ENCODE results near the gene KIRREL1.

Gene KIRREL1

DNA sequence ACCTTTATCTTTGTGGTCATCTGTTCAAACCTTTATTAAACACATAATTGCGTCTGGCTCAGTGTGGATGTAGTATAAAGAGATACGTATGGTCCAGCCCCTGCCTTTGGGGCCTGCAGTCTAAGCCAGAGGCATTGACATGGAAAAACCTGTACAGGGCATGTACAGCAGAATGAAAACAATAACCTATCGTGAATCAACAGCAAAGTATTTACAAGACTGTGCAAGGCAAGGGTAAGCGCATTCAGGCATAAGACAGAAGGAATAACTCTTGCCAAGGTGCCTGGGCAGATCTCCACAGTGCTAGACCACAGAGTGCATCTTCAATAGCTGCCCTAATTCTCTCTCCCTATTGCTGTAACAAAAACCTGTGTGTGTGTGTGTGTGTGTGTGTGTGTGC is 35.5 kb downstream of the KIRREL1 start:
- DNase-seq (ENCODE audit: low read depth in 2 of 3, low spot score in 2 of 3), result no peak

DNA sequence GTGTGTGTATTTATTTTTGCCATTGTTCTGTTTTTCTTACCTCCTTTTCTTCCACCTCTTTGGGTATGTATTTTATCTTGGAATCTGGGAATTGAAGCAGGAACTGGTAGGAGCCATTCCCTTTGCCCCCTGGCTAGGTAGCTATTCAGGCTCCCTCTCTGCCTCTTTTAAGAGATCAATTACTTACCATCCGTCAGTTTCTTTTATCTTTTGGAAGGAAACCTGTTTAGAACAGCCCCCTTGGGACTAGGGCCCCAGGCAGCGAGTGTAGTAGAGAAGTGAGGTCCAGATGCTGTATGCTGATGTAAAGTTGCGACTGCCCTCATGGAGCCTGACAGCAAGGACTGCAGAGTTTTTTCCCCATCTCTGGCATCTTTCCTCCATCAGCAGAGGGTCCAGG is 41.6 kb downstream of the KIRREL1 start:
- no peak for DNase-seq (ENCODE audit: low read depth in 2 of 3, low spot score in 2 of 3)

DNA sequence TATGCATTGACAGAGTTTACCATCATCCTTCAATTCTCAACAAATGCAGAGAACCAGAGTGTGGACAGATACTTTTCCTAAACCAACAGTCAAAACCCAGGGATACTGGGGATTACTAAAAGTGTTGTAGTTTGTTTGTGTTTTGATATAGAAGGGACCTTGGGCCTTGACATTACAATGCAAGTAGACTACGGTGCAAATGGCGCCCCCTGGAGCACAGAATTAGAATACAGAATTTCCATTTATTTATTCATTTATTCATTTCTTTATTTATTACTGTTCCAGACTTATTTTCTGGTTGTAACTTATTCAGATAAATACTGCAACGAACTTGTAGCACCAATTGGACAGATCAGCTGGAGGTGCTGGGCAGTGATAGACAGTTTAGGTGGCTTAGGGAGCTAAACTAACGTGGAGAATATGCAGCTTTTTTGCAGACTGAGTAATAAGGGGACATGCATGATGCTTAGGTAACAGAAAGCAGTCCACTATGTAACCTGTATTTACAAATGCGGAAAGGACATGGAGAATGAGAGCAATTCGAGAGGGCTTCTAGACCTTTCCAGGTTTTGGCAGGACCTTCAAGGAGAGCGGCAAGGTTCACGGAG is 42.6 kb downstream of the KIRREL1 start:
- DNase-seq (ENCODE audit: low read depth in 2 of 3, low spot score in 2 of 3), result no peak

DNA sequence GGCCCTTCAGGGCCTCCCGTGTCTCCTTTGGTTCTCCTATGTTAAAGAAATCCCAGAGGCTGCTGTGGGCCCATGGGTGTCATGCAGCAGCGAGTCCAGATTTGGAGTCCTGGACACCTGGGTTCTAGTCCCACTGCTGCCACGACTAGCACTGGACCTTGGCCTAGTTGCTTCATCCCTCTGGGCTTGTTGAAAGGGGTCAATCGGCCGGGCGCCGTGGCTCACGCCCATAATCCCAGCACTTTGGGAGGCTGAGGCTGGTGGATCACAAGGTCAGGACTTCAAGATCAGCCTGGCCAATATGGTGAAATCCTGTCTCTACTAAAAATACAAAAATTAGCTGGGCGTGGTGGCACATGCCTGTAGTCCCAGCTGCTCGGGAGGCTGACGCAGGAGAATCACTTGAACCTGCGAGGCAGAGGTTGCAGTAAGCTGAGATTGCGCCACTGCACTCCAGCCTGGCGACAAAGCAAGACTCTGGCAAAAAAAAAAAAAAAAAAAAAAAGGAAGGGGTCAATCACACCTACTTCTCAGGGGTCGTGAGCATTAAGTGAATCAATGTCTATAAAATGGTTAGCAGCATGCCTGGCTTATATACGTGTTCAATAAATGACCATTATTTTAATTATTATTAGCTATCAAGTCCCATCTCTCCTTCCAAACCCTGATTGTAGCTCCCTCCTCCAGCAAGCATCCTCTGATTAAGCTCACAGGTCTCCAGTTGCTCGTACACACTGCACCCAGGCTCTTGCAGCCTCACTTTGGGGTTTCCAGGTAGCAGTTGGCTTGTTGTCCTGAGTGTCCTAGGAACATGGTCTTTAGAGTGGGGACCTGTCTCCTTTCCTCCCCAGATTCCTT is 43.8 kb downstream of the KIRREL1 start:
- DNase-seq (ENCODE audit: low read depth in 2 of 3, low spot score in 2 of 3), result no peak

DNA sequence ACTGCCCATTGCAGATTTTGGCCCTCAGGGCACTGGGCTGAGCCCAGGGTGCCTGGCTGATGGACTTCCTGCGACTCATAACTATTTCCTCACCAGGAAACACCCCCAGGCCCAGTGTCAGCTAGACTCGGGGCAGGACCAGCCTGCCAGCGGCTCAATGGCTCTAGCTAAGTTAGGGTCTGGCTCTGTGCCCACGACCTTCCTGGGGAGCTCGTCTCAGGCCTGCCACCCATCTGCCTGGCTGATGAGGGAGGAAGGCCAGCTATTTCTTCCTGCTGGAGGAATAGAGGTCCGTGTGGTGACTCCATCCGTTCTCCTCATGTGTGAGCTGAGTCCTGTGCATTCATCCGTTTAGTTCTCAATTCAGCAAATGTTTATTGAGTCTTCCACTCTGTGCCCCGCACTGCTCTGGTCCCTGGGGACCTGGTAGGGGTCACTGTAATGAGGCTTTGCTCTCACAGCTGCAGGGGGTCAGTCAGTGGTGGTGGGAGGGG is 44.5 kb downstream of the KIRREL1 start:
- no peak for DNase-seq (ENCODE audit: low read depth in 2 of 3, low spot score in 2 of 3)

DNA sequence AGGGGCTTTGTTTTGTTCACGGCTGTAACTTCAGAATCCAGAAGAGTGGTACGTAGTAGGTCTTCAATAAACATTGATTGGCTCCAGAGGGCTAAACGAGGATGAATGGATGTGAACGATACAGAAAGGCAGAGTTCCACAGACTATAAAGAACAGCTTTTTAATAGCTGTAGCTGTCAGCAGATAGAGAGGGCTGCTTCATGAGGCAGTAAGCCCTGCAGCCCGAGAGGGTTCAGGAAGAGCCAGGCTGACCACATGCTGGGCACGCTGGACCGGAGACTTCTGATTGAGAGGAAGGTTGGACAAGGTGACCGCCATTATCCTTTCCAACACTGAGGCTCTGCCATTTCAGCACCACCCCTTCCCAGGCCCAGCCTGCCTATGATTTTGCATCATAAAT is 45.3 kb downstream of the KIRREL1 start:
- no peak for DNase-seq (ENCODE audit: low read depth in 2 of 3, low spot score in 2 of 3)

DNA sequence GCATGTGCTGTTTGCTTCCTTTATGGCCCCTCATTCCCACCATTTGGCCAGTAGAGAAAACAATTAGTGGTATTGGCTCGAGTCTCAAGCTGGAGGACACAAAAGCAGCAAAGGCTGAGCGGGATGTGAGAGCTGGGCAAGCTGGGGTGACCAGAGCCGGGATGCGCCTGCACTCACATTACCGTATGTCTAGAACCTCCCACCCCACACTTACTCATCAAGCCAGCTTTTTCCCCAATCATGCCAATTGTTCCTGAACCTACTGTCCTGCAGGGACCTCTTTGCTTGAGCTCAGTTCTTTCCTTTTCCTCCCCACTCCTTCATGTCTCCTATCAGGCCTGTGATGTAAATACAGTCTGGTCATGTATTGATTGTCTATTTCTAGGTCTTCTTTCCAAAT is 45.9 kb downstream of the KIRREL1 start:
- no peak for DNase-seq (ENCODE audit: low read depth in 2 of 3, low spot score in 2 of 3)

DNA sequence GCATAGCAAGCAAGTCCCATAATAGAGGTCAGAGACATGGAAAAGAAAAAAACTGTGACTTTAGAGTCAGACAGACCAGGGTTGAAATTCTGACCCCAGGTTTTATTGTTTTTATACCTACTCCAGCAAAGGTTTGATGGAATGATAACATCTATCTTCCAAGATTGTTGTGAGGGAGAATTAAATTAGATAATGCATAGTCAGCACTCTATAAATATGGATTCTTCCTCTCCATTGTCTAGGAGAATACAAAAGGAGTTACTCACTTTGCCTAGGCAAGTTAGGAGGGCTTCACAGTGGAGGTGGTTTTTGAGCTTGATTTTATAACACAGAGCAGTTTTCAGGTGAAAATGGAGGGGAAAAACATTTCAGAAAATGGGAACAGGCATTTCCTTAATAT is 46.9 kb downstream of the KIRREL1 start:
- DNase-seq (ENCODE audit: low read depth in 2 of 3, low spot score in 2 of 3), result no peak

DNA sequence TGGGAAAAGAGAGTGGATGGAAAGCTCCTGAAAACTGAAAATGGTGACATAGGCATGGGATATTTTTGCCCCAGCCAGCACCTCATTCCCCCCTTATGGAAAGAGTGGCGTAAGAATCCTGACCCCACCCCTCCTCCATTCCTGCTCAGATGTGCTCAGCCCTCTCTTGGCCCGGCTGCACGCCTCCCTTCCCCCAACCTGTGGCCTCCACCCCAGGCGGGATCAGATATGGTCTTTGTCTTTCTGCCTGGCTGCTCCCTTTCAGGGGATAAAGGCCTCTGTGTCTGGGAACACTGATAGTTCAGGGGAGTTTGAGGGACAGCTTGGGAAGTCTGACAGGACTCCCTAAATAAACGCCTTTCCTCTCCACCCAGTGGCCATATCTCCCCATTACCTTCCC is 49.8 kb downstream of the KIRREL1 start:
- no peak for DNase-seq (ENCODE audit: low read depth in 2 of 3, low spot score in 2 of 3)

DNA sequence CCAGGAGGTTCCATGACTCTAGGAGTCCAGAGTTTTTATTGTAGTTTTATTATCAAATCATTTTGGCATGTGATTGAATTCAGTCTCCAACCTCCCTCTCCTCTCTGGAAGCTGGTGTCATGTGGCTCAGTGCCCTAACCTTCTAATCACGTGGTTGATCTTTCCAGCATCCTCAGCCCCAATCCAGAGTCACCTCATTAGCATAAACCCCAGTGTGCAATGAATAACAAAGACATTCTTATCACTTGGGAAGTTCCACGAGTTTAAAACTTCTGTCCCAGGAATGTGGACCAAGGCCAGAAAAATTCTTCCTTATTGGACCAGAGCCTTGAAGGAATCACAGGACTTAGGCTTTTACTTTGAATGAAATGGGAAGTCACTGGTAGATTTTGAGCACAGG is 52.2 kb downstream of the KIRREL1 start:
- no peak for DNase-seq (ENCODE audit: low read depth in 2 of 3, low spot score in 2 of 3)

DNA sequence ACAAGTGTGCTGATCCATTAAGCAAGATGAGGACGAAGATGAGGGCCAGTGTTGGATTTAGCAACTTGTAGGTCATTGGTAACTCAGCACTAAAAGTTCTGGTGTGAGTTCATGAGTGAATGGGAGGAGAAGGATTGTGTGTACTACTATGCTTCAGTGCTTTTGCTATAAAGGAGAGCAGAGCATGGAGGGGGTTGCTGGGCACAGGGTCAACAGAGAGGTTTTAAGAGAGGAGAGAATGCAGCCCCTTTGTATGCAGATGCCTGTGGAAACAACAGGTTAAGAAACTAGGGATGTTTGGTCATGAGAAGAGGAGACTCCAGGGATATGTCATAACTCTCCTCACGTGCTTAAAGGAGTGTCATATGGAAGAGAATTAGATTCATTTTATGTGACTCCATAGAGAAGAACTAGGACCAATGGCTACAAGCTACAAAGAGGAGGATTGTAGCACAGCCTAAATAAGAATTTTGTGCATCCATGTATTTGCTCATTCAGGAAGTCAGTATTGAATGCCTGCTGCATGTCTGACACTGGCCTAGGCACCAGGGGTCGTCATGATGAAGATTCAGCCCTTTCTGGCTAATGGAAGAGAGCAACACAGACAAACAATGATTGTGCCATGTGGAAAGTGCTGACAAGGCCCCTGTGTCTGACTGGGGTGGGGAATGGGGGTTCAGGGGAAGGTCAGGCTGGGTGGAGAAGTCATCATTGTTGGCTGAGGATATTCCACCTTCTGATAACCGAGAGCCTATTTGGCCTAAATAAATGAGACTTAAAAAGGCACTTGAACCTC is 53.5 kb downstream of the KIRREL1 start:
- DNase-seq (ENCODE audit: low read depth in 2 of 3, low spot score in 2 of 3), result no peak

DNA sequence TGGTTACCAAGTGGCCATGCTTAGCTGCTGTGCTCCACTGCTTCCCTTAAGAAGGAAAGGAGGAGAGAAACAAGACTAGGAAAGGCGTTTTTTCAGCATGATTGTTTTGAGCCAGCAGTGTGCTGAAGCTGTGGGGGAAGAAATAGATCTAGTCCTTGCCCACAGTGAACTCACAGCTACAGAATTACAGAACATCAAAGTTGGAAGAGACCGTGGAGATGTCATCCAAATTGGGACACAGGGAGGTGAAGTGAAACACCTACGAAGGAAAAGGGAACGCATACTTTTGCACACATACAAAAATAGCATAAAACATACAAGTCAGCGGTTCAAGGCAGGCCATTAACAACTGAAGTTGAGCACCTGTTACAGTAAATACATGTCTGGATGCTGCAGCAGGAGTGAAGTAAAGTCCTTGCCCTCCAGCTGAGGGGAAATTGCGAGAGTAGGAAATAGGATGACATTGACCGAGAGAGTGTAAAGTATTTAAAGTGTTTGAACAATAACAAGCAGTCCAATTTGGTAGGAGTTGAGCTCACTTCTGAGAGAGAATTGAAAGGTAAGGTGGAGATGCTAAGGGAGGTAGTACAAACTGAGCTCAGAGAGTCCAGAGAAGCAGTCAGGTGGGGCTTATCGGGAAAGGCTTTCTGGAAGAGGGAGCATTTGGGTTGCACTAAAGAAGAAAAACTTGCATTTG is 55.1 kb downstream of the KIRREL1 start:
- DNase-seq (ENCODE audit: low read depth in 2 of 3, low spot score in 2 of 3), result no peak

DNA sequence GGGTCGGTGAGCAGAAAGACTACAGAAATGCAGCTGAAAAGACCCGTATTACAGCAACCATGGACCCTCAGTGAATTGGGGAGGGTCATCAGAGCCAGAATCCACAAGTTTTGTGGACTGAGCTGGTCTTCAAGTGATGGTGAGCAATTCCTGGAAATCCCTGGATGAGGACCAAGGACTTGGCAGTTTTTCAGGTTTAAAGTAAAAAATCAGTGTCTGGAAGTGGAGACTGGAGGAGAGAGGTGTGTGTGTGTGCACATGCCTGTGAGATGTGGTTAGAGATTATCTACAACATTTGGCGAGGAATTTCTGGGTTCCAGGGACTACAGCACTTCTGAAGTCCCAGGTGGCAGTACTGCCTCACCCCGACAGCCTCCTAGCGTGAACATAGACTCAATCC is 56.4 kb downstream of the KIRREL1 start:
- no peak for DNase-seq (ENCODE audit: low read depth in 2 of 3, low spot score in 2 of 3)

DNA sequence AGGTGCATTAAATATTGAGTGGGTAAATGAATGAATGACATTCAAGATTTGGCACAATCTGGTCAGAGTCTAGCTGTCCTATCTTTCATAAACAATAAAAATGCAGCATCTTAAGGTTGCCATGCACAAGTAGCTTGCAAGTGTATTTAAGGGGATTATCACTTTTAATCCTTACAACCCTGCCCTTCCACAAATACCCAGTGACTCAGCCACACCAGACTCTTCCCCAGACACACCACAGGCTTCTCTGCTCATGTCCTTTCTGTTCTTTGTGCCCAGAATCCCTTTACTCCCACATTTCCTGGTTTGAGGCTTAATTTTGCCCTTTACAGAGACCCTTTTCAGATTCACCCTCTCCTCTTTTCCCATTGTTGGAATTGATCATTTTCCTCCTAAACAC is 59.8 kb downstream of the KIRREL1 start:
- DNase-seq (ENCODE audit: low read depth in 2 of 3, low spot score in 2 of 3), result no peak

DNA sequence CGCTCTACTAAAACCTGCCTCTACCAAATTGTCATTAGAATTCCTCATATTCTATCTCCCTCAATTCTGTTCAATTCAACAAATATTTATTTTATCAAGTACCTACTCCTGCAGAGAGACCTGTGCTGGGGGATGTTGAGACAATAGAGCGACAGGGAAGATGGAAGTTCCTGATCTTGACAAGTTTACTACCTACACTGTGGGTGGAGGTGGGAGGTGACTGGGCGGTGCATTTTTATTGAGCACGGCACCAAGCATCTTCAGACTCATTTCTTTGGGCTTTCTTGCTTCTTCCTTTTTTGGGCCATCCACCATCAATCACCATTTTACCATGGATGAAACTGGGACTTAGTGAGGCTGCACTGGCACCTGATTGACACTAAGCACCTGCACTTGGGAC is 61.3 kb downstream of the KIRREL1 start:
- no peak for DNase-seq (ENCODE audit: low read depth in 2 of 3, low spot score in 2 of 3)

DNA sequence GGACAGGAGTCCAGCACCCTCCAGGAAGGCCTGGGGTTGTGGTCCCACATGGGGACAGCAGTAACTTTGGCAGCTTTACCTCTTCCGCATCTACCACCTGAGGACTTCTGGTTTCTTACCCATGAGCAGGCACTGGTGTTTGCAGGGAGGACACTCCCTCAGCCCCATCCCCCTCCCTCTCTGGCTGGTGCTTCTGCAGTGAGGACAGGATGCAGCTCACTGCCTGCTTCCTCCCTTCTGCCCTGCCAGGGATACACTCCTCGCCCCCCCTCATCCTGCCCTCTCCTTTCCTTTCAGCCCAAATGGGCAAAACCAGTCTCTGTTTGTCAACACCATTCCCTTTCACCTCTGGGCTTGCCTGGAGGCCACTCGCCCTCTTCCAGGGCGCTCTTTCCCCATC is 62.4 kb downstream of the KIRREL1 start:
- DNase-seq (ENCODE audit: low read depth in 2 of 3, low spot score in 2 of 3), result no peak

DNA sequence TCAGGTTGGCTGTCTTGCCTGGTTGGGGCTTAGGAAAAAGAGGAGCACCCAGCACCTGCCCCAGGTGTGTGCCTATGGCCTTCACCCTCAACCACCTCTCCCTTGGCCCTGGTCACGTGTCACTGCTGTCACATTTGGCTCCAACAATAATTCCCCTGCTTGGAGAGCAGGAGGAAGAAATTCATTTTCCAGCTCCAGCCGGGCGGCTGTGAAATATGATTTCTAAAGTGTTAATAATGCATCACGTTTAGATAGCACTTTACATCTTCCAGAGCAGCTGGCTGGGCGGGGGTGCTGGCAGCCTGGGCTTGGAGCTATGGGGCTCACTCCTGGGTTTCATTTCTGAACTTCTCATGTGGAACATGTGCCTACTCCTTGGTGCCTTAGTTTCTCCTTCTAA is 63.1 kb downstream of the KIRREL1 start:
- DNase-seq (ENCODE audit: low read depth in 2 of 3, low spot score in 2 of 3), result no peak

DNA sequence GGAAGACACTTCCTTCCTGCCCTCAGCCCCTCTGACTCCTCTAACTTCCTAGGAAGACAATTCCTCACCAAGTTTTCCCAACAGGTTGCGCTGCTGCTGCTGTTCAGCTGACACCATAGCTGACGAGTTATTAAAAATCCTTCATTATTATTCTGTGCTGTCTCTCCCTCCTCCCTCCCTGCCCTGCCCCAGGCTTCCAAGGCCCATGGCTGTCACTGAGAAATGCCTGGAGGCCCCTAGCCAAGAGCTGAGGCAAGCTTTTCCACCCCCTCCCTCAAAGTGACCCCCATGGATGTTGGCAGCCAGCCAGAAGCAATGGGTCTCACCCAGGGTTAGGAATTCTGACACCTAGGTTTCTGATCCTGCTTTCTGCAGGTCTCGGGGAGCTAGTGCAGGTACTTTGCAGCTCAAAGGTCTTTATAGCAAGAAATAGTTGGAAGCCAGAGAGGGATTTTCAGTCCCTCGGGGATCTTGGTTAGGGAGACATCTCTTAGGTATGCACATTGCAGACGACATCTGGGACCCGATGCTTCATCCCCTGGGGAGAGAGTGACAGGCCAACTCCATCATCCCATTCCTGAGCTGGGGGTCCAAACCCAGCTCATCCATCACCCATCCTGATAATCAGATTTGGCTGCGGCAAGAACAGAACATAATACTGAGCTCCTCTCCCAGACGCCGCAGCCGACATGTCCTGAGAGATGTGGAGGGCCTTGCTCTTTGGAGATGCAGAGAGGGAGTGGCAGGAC is 65.0 kb downstream of the KIRREL1 start:
- no peak for DNase-seq (ENCODE audit: low read depth in 2 of 3, low spot score in 2 of 3)

DNA sequence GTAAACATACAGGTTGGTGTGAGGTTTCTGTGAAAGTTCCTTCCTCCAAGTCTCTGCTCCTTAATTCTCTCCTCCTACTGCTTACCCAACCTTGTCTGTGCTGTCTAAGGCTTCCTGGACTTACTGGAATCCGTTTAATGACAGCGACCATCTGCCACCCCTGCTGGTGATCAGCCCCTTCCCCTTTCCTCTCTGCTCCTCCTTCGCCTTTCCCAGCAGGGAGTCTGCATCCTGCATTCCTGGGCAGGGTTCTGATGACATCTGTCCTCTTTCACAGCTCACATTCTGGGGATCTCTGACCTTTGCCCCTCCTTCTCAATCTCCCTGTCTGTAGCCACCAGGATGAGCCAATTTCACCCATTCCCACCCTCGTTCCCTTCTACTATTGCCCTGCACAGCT is 66.5 kb downstream of the KIRREL1 start:
- DNase-seq (ENCODE audit: low read depth in 2 of 3, low spot score in 2 of 3), result no peak

DNA sequence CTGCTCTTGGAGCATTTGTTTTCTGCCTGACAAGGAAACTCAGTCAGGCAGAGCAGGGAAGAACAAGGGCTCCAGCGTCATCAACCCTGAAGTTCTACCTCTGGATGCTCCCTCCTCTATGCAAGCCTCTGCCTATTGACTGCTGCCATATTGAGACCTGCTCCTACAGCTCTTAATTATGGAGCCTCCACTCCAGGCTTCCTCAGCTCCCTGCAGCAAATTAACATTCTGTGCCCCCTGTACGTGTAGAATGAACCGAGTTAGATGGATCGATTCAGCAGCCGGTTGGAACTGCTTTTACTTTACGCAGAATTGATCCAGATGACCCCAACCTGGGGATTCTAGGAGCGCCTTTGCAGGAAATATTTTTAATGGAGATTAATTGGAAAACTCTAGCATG is 68.7 kb downstream of the KIRREL1 start:
- no peak for DNase-seq (ENCODE audit: low read depth in 2 of 3, low spot score in 2 of 3)

DNA sequence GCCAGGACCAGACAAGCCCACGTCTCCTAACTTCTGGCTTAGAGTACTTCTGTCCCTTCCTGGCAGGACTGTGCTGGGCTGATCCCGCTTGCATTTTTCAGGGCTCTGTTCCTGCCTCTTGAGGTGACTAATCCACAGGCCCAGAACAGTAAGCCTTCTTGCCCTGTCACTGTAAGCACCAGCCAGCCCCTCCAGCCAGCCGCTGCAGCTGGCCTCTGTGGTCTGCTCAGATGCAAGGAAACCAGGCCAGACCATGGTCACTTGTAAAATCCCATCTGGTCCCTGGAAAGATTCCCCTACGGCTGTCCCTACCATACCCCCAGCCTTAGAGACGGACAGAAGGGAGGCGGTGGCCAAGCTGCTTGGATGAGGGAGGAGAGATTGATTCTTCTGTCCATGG is 74.2 kb downstream of the KIRREL1 start:
- no peak for DNase-seq (ENCODE audit: low read depth in 2 of 3, low spot score in 2 of 3)

Data from activated CD8-positive, alpha-beta memory T cell treated with anti-CD3 and anti-CD28 coated beads for 48 hours (primary cell).